Right cardiac atrium (tissue), 5 donors: ENCODE measurements around the gene SCARF2. TPM values are rescaled to one million over a fixed set of nuclear protein-coding genes. Genes with fewer than 3 reads are reported as not detected.

ENCODE experiments used
- ATAC-seq, 2 donors: fragments of 200-7000 bp; cut with Tn5 transposase; one replicate each; pipeline versions ENCODE4 v1.8.0 to v1.9.1; 2020; ENCODE audit warnings: moderate library complexity in 2 of 2, mild to moderate bottlenecking in 1 of 2
- DNase-seq, 3 donors: peaks; one replicate each; pipeline ENCODE4 v3.0.0-alpha.2; 2020
- H3K27ac ChIP-seq: one replicate; pipeline ENCODE4 v1.5.1; 2013; ENCODE audit warnings: mild to moderate bottlenecking, low read length, control low read depth, moderate library complexity
- H3K27me3 ChIP-seq: one replicate; pipeline ENCODE4 v1.6.1; 2013; ENCODE audit not compliant: control insufficient read depth, insufficient read depth
- H3K4me1 ChIP-seq: one replicate; pipeline ENCODE4 v1.6.1; 2013; ENCODE audit warnings: low read length; ENCODE audit not compliant: control insufficient read depth, insufficient read depth
- H3K4me3 ChIP-seq: one replicate; pipeline ENCODE4 v1.5.1; 2013; ENCODE audit warnings: low read length, control low read depth
- H3K9me3 ChIP-seq: one replicate; pipeline ENCODE4 v1.6.1; 2013; ENCODE audit warnings: low read length; ENCODE audit not compliant: control insufficient read depth
- WGBS: extraction: QIAGEN DNeasy Blood & Tissue Kit; methylation state at CpG from one replicate; pipeline ENCODE4 v1.1.7; 2013; 5-methylcytosine and 5-hydroxymethylcytosine counted together
- intact Hi-C, 4 donors: fragments of 100-400 bp; cut with DNase I; formaldehyde crosslinking; loops; one replicate each; pipeline versions ENCODE4 v1.11.0 to v1.14.0; 2022 to 2023
- polyA plus RNA-seq: library from polyadenylated mRNA; stranded (reverse); fragments of 200-250 nt; gene quantifications from one replicate; pipeline ENCODE4 v1.2.3, GENCODE V29; 2013
- total RNA-seq, 4 donors: library from RNA; stranded (reverse); fragmentation: NEBNext Ultra II Directional; extraction: Animal tissue kit (Norgen Biotek cat#: 25700); gene quantifications; one replicate each; pipeline ENCODE4 v1.2.1, GENCODE V29; 2021
- donor health status: healthy with polysubstance abuse.
- donor health status: DM: no; HTN: yes; CAD: no.
- donor health status: DM: no; HTN: no; CAD: no.
- donor health status: DM: no; HTN: yes; CAD: no; lungs with severe emphysema.
- donor health status: DM: yes; HTN: yes; CAD: no.

Gene SCARF2
- total and polyA plus RNA-seq, 5 donors, result 2.9 to 7.1 (median 4.8) TPM

DNA sequence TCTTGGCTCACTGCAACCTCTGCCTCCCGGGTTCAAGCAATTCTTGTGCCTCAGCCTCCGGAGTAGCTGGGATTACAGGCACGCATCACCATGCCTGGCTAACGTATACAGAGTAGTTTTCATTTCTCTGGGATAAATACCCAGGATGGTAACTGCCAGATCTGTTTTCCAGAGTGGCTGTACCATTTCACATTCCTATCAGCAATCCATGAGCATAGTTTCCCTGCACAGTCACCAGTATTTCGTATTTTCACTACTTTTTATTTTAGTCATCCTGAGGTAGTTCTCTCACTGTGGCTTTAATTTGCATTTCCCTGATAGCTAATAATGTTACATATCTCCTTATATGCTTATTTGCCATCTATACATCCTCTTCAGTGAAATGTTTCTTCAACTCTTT is 11.0 kb upstream of the SCARF2 start:
- H3K27me3 ChIP-seq, result no peaks in the 10 kb centered on the region
- H3K9me3 ChIP-seq, result no peaks in the 10 kb centered on the region
- no peak overlapping the region for H3K27ac ChIP-seq
- no peak overlapping the region for H3K4me3 ChIP-seq
- 92% methylated on average over 5 of the region's 5 CpGs for WGBS
- no peak for ATAC-seq
- DNase-seq, result peak in 2 of 3 donors; percentile 4 to 23
- intact Hi-C loops, result no loop called here
- H3K4me1 ChIP-seq, result no peaks in the 10 kb centered on the region

- 93% methylated on average over 21 of the region's 21 CpGs for WGBS
- Histone ChIP-seq H3K27me3 (no peaks in the 10 kb centered on the region), H3K27ac (no peak overlapping the region), H3K4me1 (no peaks in the 10 kb centered on the region), H3K9me3 (no peaks in the 10 kb centered on the region), H3K4me3 (no peak overlapping the region)
- intact Hi-C loops, result no loop called here
- DNase-seq (peak in 2 of 3 donors; percentile 4 to 55), ATAC-seq (no peak)
These were observed 8.9 kb upstream of the SCARF2 start for GRCh38 chr22:20446383-20446970.

DNA sequence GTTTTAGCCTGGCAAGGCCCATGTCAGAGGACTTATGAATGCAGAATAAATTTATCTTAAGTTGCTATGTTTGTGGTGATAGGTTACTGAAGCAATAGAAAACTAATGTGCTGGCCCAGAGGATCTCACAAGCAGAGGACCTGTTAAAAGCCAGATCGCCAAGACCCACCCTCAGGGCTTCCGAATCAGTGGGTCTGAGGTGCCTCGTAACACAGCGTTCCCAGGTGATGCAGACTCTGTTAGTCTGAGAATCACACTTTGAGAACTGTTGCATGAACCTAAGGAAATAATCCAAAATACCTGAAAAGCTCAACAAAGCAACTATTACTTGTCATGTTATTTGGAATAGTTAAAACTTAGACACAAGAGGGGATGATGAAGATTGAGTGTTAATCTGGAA is 6.7 kb upstream of the SCARF2 start:
- no peak for ATAC-seq
- no peak overlapping the region for H3K27ac ChIP-seq
- intact Hi-C loops, result no loop called here
- WGBS, result 98% methylated on average over 4 of the region's 4 CpGs
- DNase-seq, result peak in 1 of 3 donors; percentile 18
- H3K4me1 ChIP-seq, result no peaks in the 10 kb centered on the region
- H3K9me3 ChIP-seq, result no peaks in the 10 kb centered on the region
- H3K27me3 ChIP-seq, result no peaks in the 10 kb centered on the region
- no peak overlapping the region for H3K4me3 ChIP-seq

- no peak for ATAC-seq
- intact Hi-C loops, result no loop called here
- no peaks in the 10 kb centered on the region for H3K4me1 ChIP-seq
- DNase-seq, result peak in 2 of 3 donors; percentile 11 to 50
- no peak overlapping the region for H3K4me3 ChIP-seq
- no peaks in the 10 kb centered on the region for H3K27me3 ChIP-seq
- no peak overlapping the region for H3K27ac ChIP-seq
- WGBS, result 71% methylated on average over 7 of the region's 7 CpGs
- no peaks in the 10 kb centered on the region for H3K9me3 ChIP-seq
These were observed 5.1 kb upstream of the SCARF2 start for GRCh38 chr22:20442485-20443284.

GRCh38 chr22:20441631-20442484 is 4.2 kb upstream of the SCARF2 start:
- H3K4me3 ChIP-seq, result no peak overlapping the region
- peak; percentile 42 to 61 for ATAC-seq
- peak; percentile 66 to 85 (median 83) for DNase-seq
- H3K27ac ChIP-seq, result no peak overlapping the region
- 72% methylated on average over 21 of the region's 21 CpGs for WGBS
- no peaks in the 10 kb centered on the region for H3K9me3 ChIP-seq
- intact Hi-C loops, result no loop called here
- no peaks in the 10 kb centered on the region for H3K27me3 ChIP-seq
- no peaks in the 10 kb centered on the region for H3K4me1 ChIP-seq

DNA sequence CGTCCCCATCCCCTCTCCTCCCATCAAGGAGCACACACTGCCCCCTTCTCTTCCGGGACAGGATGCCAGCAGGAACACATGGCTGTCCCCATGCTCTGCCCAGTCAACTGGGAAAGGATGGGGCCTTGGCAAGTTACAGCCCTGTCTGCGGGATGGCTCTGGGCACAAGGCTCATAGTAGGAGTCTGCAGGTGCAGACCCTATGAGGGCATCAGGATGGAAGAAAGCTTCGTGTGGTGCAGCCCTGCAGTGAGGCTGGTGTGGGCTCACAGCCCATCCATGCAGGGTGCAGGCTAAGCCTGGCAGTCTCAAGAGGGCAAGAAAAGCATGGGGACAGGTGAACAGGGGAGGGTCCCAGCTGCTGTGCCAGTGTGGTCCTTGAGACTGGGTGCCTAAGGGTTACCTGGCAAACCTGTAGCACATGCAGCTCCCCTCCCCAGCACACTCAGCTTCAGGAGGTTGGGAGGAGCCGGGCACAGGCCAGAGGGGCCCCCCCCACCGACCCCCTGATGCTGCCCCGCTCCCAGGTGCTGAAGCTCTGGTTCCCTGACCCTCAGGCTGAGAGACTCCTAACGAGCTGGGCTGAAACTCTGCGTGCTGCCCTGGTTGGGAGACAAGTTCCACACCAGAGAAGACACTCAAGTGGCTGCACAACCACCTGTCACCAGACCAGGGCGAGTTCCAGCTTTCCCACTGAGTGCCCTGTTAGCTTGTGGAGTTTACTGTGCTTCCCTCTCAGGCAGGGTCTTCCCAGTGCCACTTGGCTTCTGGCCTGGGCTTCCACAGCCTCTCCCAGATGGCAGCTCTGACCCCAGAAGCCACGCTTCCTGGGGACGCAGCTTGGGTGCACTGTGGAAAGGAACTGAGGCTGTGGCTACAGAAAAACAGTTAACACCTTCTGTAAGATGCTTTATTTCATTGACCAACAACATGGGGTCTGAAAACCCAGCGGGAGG is 3.3 kb upstream of the SCARF2 start:
- Histone ChIP-seq H3K4me1 (no peaks in the 10 kb centered on the region), H3K9me3 (no peaks in the 10 kb centered on the region), H3K27ac (no peak overlapping the region), H3K27me3 (no peaks in the 10 kb centered on the region), H3K4me3 (no peak overlapping the region)
- intact Hi-C loops, result no loop called here
- ATAC-seq (no peak), DNase-seq (peak in 1 of 3 donors; percentile 41)
- 74% methylated on average over 13 of the region's 13 CpGs for WGBS

DNA sequence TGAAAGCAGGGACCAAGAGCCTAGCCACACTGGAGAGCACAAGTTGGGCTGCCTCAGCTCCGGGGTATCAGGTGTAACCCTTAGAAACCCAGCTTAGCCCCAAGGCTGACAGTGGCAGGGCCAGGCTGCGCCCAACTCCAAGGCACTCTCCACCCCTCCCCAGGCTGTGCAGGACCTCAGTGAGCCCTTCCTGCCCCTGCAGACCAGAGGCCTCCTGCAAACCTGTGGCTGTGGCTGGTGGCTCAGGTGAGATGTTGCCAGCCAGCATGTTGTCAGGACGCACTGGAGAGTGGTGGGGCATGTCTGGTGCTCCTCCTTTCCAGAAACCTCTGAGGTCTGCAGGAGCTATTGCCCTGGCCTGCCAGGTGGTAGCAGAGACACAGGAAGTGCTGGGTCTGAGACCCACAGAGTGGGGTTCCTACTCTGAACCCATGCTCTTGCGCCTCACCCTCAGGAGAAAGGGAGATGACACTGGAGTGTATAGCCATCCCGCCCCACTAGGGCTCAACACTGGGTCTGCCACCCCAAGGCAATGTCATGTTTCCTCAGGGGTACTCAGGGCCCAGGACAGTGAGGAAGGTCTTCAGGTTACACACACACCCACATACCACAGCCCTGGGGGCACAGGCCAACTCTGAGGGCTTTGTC is 2.4 kb upstream of the SCARF2 start:
- intact Hi-C loops, result loop anchor here in 1 of 4 donors (10.0 kb wide), 1 partner anchor 55 kb away; the partner anchor contains the start of gene KLHL22
- H3K27ac ChIP-seq, result no peak overlapping the region

GRCh38 chr22:20439556-20439927 is 1.9 kb upstream of the SCARF2 start:
- Histone ChIP-seq H3K9me3 (no peaks in the 10 kb centered on the region), H3K27ac (no peak overlapping the region), H3K4me3 (no peak overlapping the region), H3K4me1 (no peaks in the 10 kb centered on the region), H3K27me3 (no peaks in the 10 kb centered on the region)
- no peak for ATAC-seq
- peak in 1 of 3 donors; percentile 40 for DNase-seq
- WGBS, result 83% methylated on average over 4 of the region's 4 CpGs
- intact Hi-C loops, result loop anchor here in 1 of 4 donors (10.0 kb wide), 1 partner anchor 55 kb away; the partner anchor contains the start of gene KLHL22

More for the DNA sequence above, 2.4 kb upstream of the SCARF2 start:
- ATAC-seq, result no peak
- Histone ChIP-seq H3K9me3 (no peaks in the 10 kb centered on the region), H3K4me3 (no peak overlapping the region), H3K4me1 (no peaks in the 10 kb centered on the region), H3K27me3 (no peaks in the 10 kb centered on the region)
- DNase-seq, result peak in 1 of 3 donors; percentile 14
- 91% methylated on average over 5 of the region's 5 CpGs for WGBS

- intact Hi-C loops, result loop anchor here in 1 of 4 donors (10.0 kb wide), 1 partner anchor 56 kb away; the partner anchor contains the start of gene KLHL22
- H3K4me3 ChIP-seq, result peak overlapping the region; percentile 70
- H3K27me3 ChIP-seq, result no peaks in the 10 kb centered on the region
- H3K27ac ChIP-seq, result no peak overlapping the region
- H3K9me3 ChIP-seq, result no peaks in the 10 kb centered on the region
- ATAC-seq, result peak; percentile 13 to 41
- 63% methylated on average over 13 of the region's 13 CpGs for WGBS
- no peak for DNase-seq
- H3K4me1 ChIP-seq, result no peaks in the 10 kb centered on the region
These were observed 1.3 kb upstream of the SCARF2 start for GRCh38 chr22:20438678-20439492.
